Endodermal cell (in vitro differentiated cells): ENCODE measurements around the gene FAM47E. TPM values are rescaled to one million over a fixed set of nuclear protein-coding genes. Genes with fewer than 3 reads are reported as not detected.

ENCODE experiments used
- DNase-seq: peaks from one replicate; pipeline ENCODE4 v3.0.0-alpha.2; 2017
- H3K27ac ChIP-seq: 2 replicates; pipeline ENCODE4 v1.5.1; 2013; ENCODE audit warnings: mild to moderate bottlenecking, low read depth, low read length, moderate library complexity
- H3K27me3 ChIP-seq: 2 replicates; pipeline ENCODE4 v1.6.1; 2013; ENCODE audit warnings: mild to moderate bottlenecking, low read length, moderate library complexity; ENCODE audit not compliant: insufficient read depth, control insufficient read depth, poor library complexity, severe bottlenecking
- H3K36me3 ChIP-seq: 2 replicates; pipeline ENCODE4 v1.7.0; 2013; ENCODE audit warnings: mild to moderate bottlenecking, low read length, moderate library complexity; ENCODE audit not compliant: control insufficient read depth, insufficient read depth
- H3K4me1 ChIP-seq: one replicate; pipeline ENCODE4 v1.7.0; 2013; ENCODE audit warnings: low read length; ENCODE audit not compliant: control insufficient read depth, insufficient read depth
- H3K4me3 ChIP-seq: 2 replicates; pipeline ENCODE4 v1.5.1; 2013; ENCODE audit warnings: mild to moderate bottlenecking, low read length, moderate library complexity
- H3K9ac ChIP-seq: 2 replicates; pipeline ENCODE4 v1.6.1; 2013; ENCODE audit warnings: mild to moderate bottlenecking, low read length, moderate library complexity; ENCODE audit not compliant: poor library complexity, severe bottlenecking; ENCODE audit errors: extremely low read depth
- H3K9me3 ChIP-seq: 2 replicates; pipeline ENCODE4 v1.6.1; 2013; ENCODE audit warnings: mild to moderate bottlenecking, low read length, moderate library complexity; ENCODE audit not compliant: control insufficient read depth
- H3K27ac Mint-ChIP-seq: 2 replicates; pipeline ENCODE4 v1.8.0; 2020; ENCODE audit warnings: mixed read lengths
- H3K27me3 Mint-ChIP-seq: 2 replicates; pipeline ENCODE4 v1.8.0; 2021; ENCODE audit warnings: mild to moderate bottlenecking, mixed read lengths; ENCODE audit not compliant: insufficient read depth
- H3K36me3 Mint-ChIP-seq: 2 replicates; pipeline ENCODE4 v1.8.0; 2020; ENCODE audit warnings: low read depth, mixed read lengths
- H3K4me1 Mint-ChIP-seq: 2 replicates; pipeline ENCODE4 v1.8.0; 2020; ENCODE audit warnings: mixed read lengths
- H3K4me3 Mint-ChIP-seq: 2 replicates; pipeline ENCODE4 v1.8.0; 2020; ENCODE audit warnings: mild to moderate bottlenecking, moderate library complexity, mixed read lengths
- H3K9me3 Mint-ChIP-seq: 2 replicates; pipeline ENCODE4 v1.8.0; 2020; ENCODE audit warnings: mild to moderate bottlenecking, mixed read lengths
- WGBS, 2 experiments: methylation state at CpG; one replicate each; pipeline versions ENCODE4 v1.1.5 to v1.1.7; 2013; ENCODE audit warnings: missing lambda C conversion rate in 2 of 2, mixed read lengths in 1 of 2; ENCODE audit not compliant: insufficient coverage in 1 of 2, insufficient read length in 1 of 2; 5-methylcytosine and 5-hydroxymethylcytosine counted together
- total RNA-seq, 2 donors: library from RNA; stranded (reverse); fragmentation: NEBNext Ultra II Directional in 1 of 2; extraction: Animal tissue kit (Norgen Biotek cat#: 25700) in 1 of 2; gene quantifications; 2 replicates in 1 of 2; 3 replicates in 1 of 2; pipeline ENCODE4 v1.2.1, GENCODE V29; 2021
- TF ChIP-seq, protein P1 (sequence below): fragments of 200-600 bp; sonication (generic); conservative IDR thresholded peaks from 2 replicates; pipeline ENCODE4 v1.5.0; 2021; ENCODE audit warnings: antibody characterized with exemption, mild to moderate bottlenecking

Gene FAM47E
- total RNA-seq, 2 donors from 2014 or later = 0.84 to 2.5 TPM

DNA sequence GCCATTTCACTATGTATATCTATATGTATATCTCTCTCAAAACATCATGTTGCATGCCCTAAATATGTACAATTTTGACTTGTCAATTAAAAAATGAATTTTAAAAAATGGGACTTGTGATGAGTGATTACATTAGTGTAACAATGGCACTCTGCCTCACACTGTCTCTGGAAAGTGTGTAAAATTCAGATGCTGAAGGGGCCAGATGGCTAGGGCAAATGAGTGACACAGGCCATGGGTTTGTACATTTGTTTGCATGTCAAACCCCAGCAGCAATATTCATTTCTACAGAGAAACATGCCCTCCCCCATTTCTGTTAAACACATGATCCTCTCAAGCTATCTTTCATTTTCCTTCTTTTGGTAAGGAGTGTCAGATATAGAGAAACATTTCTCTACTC lies 46.0 kb upstream of the FAM47E start:
- no peak overlapping the region for H3K4me3 ChIP-seq
- Mint-ChIP-seq H3K4me1 (peaks cover 11% of the 10 kb centered on the region), H3K27me3 (no peaks in the 10 kb centered on the region), H3K4me3 (no peak overlapping the region), H3K36me3 (no peaks in the 10 kb centered on the region), H3K27ac (no peak overlapping the region), H3K9me3 (no peaks in the 10 kb centered on the region)
- no peak for DNase-seq
- no peaks in the 10 kb centered on the region for H3K36me3 ChIP-seq
- H3K9me3 ChIP-seq = no peaks in the 10 kb centered on the region
- no peak overlapping the region for H3K27ac ChIP-seq
- TF ChIP-seq, protein P1, sequence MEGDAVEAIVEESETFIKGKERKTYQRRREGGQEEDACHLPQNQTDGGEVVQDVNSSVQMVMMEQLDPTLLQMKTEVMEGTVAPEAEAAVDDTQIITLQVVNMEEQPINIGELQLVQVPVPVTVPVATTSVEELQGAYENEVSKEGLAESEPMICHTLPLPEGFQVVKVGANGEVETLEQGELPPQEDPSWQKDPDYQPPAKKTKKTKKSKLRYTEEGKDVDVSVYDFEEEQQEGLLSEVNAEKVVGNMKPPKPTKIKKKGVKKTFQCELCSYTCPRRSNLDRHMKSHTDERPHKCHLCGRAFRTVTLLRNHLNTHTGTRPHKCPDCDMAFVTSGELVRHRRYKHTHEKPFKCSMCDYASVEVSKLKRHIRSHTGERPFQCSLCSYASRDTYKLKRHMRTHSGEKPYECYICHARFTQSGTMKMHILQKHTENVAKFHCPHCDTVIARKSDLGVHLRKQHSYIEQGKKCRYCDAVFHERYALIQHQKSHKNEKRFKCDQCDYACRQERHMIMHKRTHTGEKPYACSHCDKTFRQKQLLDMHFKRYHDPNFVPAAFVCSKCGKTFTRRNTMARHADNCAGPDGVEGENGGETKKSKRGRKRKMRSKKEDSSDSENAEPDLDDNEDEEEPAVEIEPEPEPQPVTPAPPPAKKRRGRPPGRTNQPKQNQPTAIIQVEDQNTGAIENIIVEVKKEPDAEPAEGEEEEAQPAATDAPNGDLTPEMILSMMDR = no peak
- H3K4me1 ChIP-seq = peaks cover 6% of the 10 kb centered on the region
- no peak overlapping the region for H3K9ac ChIP-seq
- no peaks in the 10 kb centered on the region for H3K27me3 ChIP-seq

DNA sequence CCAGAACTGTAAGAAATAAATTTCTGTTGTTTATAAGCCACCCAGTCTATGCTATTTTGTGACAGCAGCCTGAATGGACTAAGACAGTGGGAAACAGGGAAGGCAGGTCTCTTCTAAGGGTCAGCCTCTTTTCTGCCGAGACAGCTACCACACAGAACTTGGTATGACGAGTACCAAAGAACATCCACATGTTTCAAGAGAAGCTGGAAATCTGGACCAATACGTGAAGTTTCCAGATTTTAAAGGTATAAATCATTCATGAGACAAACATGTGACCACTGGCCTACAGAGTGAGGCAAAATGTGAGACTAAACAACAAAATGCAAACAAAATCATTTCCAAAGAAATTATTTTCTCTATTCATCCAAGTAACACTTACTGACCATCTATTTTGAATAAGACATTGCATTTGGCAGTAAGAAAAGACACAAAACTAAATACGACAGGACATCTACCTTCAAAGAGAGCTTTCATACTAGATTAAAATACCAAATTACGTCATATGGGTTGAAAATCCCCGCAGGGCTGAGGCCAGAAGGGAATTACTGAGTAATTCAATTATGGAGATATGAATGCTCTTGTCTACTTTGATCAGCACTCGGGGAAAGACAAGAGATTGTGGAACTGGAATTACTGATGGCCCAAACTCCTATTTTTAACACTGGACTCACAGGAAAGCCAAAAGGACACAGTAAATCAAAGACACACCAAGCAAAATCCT lies 45.1 kb upstream of the FAM47E start:
- Histone ChIP-seq H3K27ac (no peak overlapping the region), H3K4me3 (no peak overlapping the region), H3K4me1 (peaks cover 6% of the 10 kb centered on the region), H3K9ac (no peak overlapping the region), H3K27me3 (no peaks in the 10 kb centered on the region), H3K36me3 (no peaks in the 10 kb centered on the region), H3K9me3 (no peaks in the 10 kb centered on the region)
- WGBS, 2 experiments = 92 to 93% methylated on average over 7 of the region's 7 CpGs
- Mint-ChIP-seq H3K27me3 (no peaks in the 10 kb centered on the region), H3K27ac (no peak overlapping the region), H3K9me3 (no peaks in the 10 kb centered on the region), H3K4me3 (no peak overlapping the region), H3K4me1 (peaks cover 14% of the 10 kb centered on the region), H3K36me3 (no peaks in the 10 kb centered on the region)
- no peak for DNase-seq
- TF ChIP-seq, protein P1 = no peak

DNA sequence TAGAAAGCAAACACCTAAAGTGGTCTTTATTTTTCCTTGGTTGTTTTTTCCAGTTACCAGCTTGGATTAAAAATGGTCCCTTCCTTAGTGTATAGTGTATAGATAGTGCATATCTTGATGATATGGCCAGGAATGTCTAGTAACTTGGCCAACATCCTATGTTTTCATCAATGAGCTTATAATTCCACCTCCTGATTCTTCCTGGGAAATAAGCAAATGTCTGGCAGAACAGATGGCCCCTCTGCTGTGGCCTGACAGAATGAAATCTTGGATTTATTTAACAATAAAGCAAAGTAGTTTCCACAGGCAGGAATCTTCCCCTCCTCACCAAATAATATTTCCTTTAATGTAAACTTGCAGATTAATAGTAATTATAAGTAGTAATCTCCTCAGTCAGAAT lies 44.0 kb upstream of the FAM47E start:
- Mint-ChIP-seq H3K4me1 (peaks cover 25% of the 10 kb centered on the region), H3K9me3 (no peaks in the 10 kb centered on the region), H3K27me3 (no peaks in the 10 kb centered on the region), H3K36me3 (no peaks in the 10 kb centered on the region), H3K27ac (no peak overlapping the region), H3K4me3 (no peak overlapping the region)
- Histone ChIP-seq H3K9me3 (no peaks in the 10 kb centered on the region), H3K27me3 (no peaks in the 10 kb centered on the region), H3K27ac (no peak overlapping the region), H3K36me3 (no peaks in the 10 kb centered on the region), H3K9ac (no peak overlapping the region), H3K4me1 (peaks cover 6% of the 10 kb centered on the region), H3K4me3 (no peak overlapping the region)
- no peak for DNase-seq
- TF ChIP-seq, protein P1 = no peak
